Endothelial cell of umbilical vein (primary cell): ENCODE data around the gene HBG2. TPM values are rescaled to one million over a fixed set of nuclear protein-coding genes. Genes with fewer than 3 reads are reported as not detected.

Source experiments
- BruUV-seq: library from RNA; stranded (reverse); fragments of 400-500 nt; replicated peaks from 2 replicates; lab custom pipeline; 2021; lab: Mats Ljungman, UMichigan
- CTCF ChIA-PET: fragments of 300-600, 350-600 bp; sonication (Branson Sonifier 250); formaldehyde crosslinking; loops from one replicate; lab custom pipeline; 2021; ENCODE audit warnings: antibody characterized with exemption, inconsistent platforms; lab: Charles Lee
- POLR2A ChIA-PET: fragments of 300-600, 350-600 bp; sonication (Branson Sonifier 250); formaldehyde crosslinking; loops from one replicate; lab custom pipeline; 2021; ENCODE audit warnings: antibody characterized with exemption, inconsistent platforms; lab: Charles Lee
- DNase-seq: peaks from one replicate; pipeline ENCODE4 v3.0.0-alpha.2; 2011; ENCODE audit warnings: low read depth, low spot score
- FAIRE-seq: peaks from 2 replicates; lab custom pipeline; 2011; peaks lifted over from hg19 to GRCh38; lab: Jason Lieb, UNC
- H2AFZ ChIP-seq: 2 replicates; pipeline ENCODE4 v1.6.0; 2012; ENCODE audit warnings: low read depth, low read length, control low read depth, inconsistent platforms
- H3K27ac ChIP-seq: 2 replicates; pipeline ENCODE4 v1.5.1; 2011; ENCODE audit warnings: low read depth, mild to moderate bottlenecking, control low read depth, low read length, moderate library complexity; ENCODE audit not compliant: insufficient read depth
- H3K27me3 ChIP-seq, 2 experiments: 2 replicates each; pipeline versions ENCODE4 v1.6.0 to v1.6.1; 2011; ENCODE audit warnings: low read length in 2 of 2, mixed read lengths in 1 of 2; ENCODE audit not compliant: control insufficient read depth in 2 of 2, insufficient read depth in 2 of 2
- H3K36me3 ChIP-seq, 2 experiments: 2 replicates in 1 of 2; 3 replicates in 1 of 2; pipeline ENCODE4 v1.5.1; 2011; ENCODE audit warnings: low read length in 2 of 2, mild to moderate bottlenecking in 1 of 2, moderate library complexity in 1 of 2; ENCODE audit not compliant: control insufficient read depth in 2 of 2, insufficient read depth in 2 of 2; ENCODE audit errors: extremely low read depth in 1 of 2
- H3K4me1 ChIP-seq: 3 replicates; pipeline ENCODE4 v1.5.1; 2011; ENCODE audit warnings: mild to moderate bottlenecking, low read length; ENCODE audit not compliant: control insufficient read depth, insufficient read depth; ENCODE audit errors: extremely low read depth
- H3K4me2 ChIP-seq: 2 replicates; pipeline ENCODE4 v1.6.1; 2011; ENCODE audit warnings: low read length, control low read depth, mixed read lengths; ENCODE audit not compliant: insufficient read depth
- H3K4me3 ChIP-seq, 3 experiments: fragments of 200-600 bp in 1 of 3; sonication (generic), shearing (Covaris generic) in 1 of 3; replicated peaks in 1 of 3; 2 replicates each; pipeline ENCODE4 v1.5.1; 2011 to 2016; ENCODE audit warnings: control low read depth in 3 of 3, low read length in 3 of 3, mild to moderate bottlenecking in 2 of 3, inconsistent platforms in 1 of 3, low read depth in 1 of 3, moderate library complexity in 1 of 3; ENCODE audit not compliant: insufficient read depth in 1 of 3
- H3K79me2 ChIP-seq: 2 replicates; pipeline ENCODE4 v1.6.0; 2012; ENCODE audit warnings: low read length, inconsistent platforms; ENCODE audit not compliant: control insufficient read depth, insufficient read depth
- H3K9ac ChIP-seq: replicated peaks from 2 replicates; pipeline ENCODE3; 2011; ENCODE audit warnings: low read length, control low read depth; ENCODE audit not compliant: insufficient read depth; ENCODE audit errors: extremely low read depth
- H3K9me1 ChIP-seq: replicated peaks from 3 replicates; pipeline ENCODE4 v1.6.0; 2011; ENCODE audit warnings: mild to moderate bottlenecking, low read length; ENCODE audit not compliant: control insufficient read depth, insufficient read depth; ENCODE audit errors: extremely low read depth
- H3K9me3 ChIP-seq: replicated peaks from 2 replicates; pipeline ENCODE4 v1.5.1; 2012; ENCODE audit warnings: low read length, inconsistent platforms; ENCODE audit not compliant: control insufficient read depth, insufficient read depth
- H4K20me1 ChIP-seq: replicated peaks from 2 replicates; pipeline ENCODE3; 2011; ENCODE audit warnings: mild to moderate bottlenecking, low read length; ENCODE audit not compliant: control insufficient read depth, insufficient read depth; ENCODE audit errors: extremely low read depth
- EZH2 ChIP-seq: IDR thresholded peaks from 2 replicates; pipeline ENCODE4 v1.6.1; 2012; ENCODE audit warnings: borderline replicate concordance, low read depth, mild to moderate bottlenecking, moderate library complexity, low read length, inconsistent platforms; ENCODE audit not compliant: severe bottlenecking
- FOS ChIP-seq: IDR thresholded peaks from 2 replicates; pipeline ENCODE4 v1.6.1; 2011; ENCODE audit warnings: mild to moderate bottlenecking, low read length, moderate library complexity, borderline replicate concordance; ENCODE audit not compliant: insufficient read depth
- GATA2 ChIP-seq: IDR thresholded peaks from 2 replicates; pipeline ENCODE4 v1.7.0; 2011; ENCODE audit warnings: low read depth, mild to moderate bottlenecking, moderate library complexity, mixed read lengths, low read length; ENCODE audit not compliant: insufficient read length, insufficient read depth
- JUN ChIP-seq: IDR thresholded peaks from 2 replicates; pipeline ENCODE4 v1.6.1; 2011; ENCODE audit warnings: borderline replicate concordance, low read depth; ENCODE audit not compliant: insufficient read length, insufficient read depth
- MYC ChIP-seq: IDR thresholded peaks from one replicate; pipeline ENCODE4 v1.6.1; 2011; ENCODE audit warnings: mild to moderate bottlenecking, low read depth, low read length
- POLR2A ChIP-seq: IDR thresholded peaks from 2 replicates; pipeline ENCODE4 v1.6.1; 2012; ENCODE audit warnings: low read depth, mild to moderate bottlenecking, control low read depth, low read length
- POLR2AphosphoS5 ChIP-seq: IDR thresholded peaks from 2 replicates; pipeline ENCODE4 v1.6.1; 2012; ENCODE audit warnings: low read depth, mild to moderate bottlenecking, control low read depth, low read length, moderate library complexity; ENCODE audit not compliant: insufficient read depth
- dilution Hi-C: fragments of 300-500 bp; cut with MboI; formaldehyde crosslinking; loops from one replicate; pipeline ENCODE4 v1.15.0; 2019; ENCODE audit warnings: low sequenced_read_pairs; ENCODE audit not compliant: extremely low pct_ligation_motif_present
- intact Hi-C: fragments of 100-400 bp; cut with micrococcal nuclease; formaldehyde crosslinking; loops from one replicate; pipeline ENCODE4 v1.10.0; 2022
- polyA plus RNA-seq, 4 experiments: library from polyadenylated mRNA; depleted of rRNA in 3 of 4; stranded (reverse) in 3 of 4; unstranded in 1 of 4; fragments of >200 nt; gene quantifications; 2 replicates each; pipeline versions ENCODE4 v1.2.1 to v1.2.3, GENCODE V29; 2011 to 2012; ENCODE audit warnings: missing spikeins in 1 of 4
- total RNA-seq: library from RNA; stranded (reverse); gene quantifications from 2 replicates; pipeline ENCODE4 v1.2.3, GENCODE V29; 2021
- TF ChIP-seq, protein P1 (sequence below): IDR thresholded peaks from 2 replicates; pipeline ENCODE4 v1.6.1; 2011; ENCODE audit not compliant: insufficient read depth, insufficient read length
- TF ChIP-seq, protein P2 (sequence below), 2 donors: IDR thresholded peaks; 1 replicate in 1 of 2; 2 replicates in 1 of 2; pipeline ENCODE4 v1.5.1; 2011; ENCODE audit warnings: low read length in 2 of 2, mild to moderate bottlenecking in 2 of 2, moderate library complexity in 2 of 2, control low read depth in 1 of 2, inconsistent platforms in 1 of 2, low read depth in 1 of 2; ENCODE audit not compliant: insufficient read depth in 1 of 2; ENCODE audit errors: extremely low read depth in 1 of 2

HBG2 gene
- total and polyA plus RNA-seq, 2 donors (not counting 3 experiments of a cell fraction or from before 2014, with no cell fraction given), result 1.2 TPM; not detected in 1

DNA sequence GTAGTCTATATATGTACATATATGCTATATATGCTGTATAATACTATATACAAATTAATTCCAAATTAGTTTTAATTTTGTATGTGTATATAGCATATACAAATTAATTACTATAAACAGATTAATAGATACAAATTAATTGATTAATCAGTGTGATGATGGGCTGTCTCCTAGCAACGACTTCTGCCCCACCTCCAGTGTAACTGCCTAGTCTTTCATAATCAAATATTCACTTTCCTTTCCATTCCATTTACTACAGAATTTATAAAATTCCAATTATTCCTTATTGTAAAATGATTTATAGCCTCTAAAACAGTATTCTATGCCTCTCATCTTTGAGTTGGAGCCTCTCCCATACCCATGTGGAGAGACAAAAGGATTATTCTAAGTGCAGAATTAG is 21.3 kb downstream of the HBG2 start:
- H4K20me1 ChIP-seq, result no peaks in the 10 kb centered on the region
- no peak overlapping the region for H2AFZ ChIP-seq
- no peaks in the 10 kb centered on the region for H3K27me3 ChIP-seq
- FAIRE-seq (no peak), DNase-seq (no peak)
- H3K4me3 ChIP-seq, result no peak overlapping the region
- no peaks in the 10 kb centered on the region for H3K9me3 ChIP-seq
- no peak for TF ChIP-seq FOS
- no peak for TF ChIP-seq POLR2AphosphoS5
- TF ChIP-seq, protein P1, sequence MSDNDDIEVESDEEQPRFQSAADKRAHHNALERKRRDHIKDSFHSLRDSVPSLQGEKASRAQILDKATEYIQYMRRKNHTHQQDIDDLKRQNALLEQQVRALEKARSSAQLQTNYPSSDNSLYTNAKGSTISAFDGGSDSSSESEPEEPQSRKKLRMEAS, result no peak
- no peak for TF ChIP-seq EZH2
- no peak for TF ChIP-seq GATA2
- TF ChIP-seq MYC, result no peak
- TF ChIP-seq, protein P2, sequence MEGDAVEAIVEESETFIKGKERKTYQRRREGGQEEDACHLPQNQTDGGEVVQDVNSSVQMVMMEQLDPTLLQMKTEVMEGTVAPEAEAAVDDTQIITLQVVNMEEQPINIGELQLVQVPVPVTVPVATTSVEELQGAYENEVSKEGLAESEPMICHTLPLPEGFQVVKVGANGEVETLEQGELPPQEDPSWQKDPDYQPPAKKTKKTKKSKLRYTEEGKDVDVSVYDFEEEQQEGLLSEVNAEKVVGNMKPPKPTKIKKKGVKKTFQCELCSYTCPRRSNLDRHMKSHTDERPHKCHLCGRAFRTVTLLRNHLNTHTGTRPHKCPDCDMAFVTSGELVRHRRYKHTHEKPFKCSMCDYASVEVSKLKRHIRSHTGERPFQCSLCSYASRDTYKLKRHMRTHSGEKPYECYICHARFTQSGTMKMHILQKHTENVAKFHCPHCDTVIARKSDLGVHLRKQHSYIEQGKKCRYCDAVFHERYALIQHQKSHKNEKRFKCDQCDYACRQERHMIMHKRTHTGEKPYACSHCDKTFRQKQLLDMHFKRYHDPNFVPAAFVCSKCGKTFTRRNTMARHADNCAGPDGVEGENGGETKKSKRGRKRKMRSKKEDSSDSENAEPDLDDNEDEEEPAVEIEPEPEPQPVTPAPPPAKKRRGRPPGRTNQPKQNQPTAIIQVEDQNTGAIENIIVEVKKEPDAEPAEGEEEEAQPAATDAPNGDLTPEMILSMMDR (IDR thresholded peaks at IDR 0.05; ENCODE audit: extremely low read depth in 1 of 2, insufficient read depth in 1 of 2, low read depth in 1 of 2, low read length in 2 of 2), result no peak
- no peak for TF ChIP-seq POLR2A
- TF ChIP-seq JUN, result no peak
- no peaks in the 10 kb centered on the region for H3K79me2 ChIP-seq
- H3K4me2 ChIP-seq, result no peak overlapping the region
- no peaks in the 10 kb centered on the region for H3K9me1 ChIP-seq
- ChIA-PET CTCF (no interaction called here), POLR2A (no interaction called here)
- intact Hi-C loops (no loop called here), dilution Hi-C loops (no loop called here)
- no TSS peak for BruUV-seq
- H3K9ac ChIP-seq, result no peak overlapping the region
- H3K36me3 ChIP-seq, result no peaks in the 10 kb centered on the region
- no peaks in the 10 kb centered on the region for H3K4me1 ChIP-seq
- no peak overlapping the region for H3K27ac ChIP-seq
